Measurements from ENCODE around the gene ZNG1A.
"Not testable (repeated sequence)": the region's sequence is repeated elsewhere in the genome, so short reads cannot be mapped to it uniquely, and the experiment has no call there.

Gene ZNG1A

GRCh38 chr9:169757-170156 lies 9.1 kb downstream of the ZNG1A start:
- not testable (repeated sequence) for DNase-seq

GRCh38 chr9:159871-160270 lies 19.0 kb downstream of the ZNG1A start:
- not testable (repeated sequence) for DNase-seq

GRCh38 chr9:151173-151572 lies 27.7 kb downstream of the ZNG1A start:
- not testable (repeated sequence) for DNase-seq

GRCh38 chr9:139880-140279 lies 39.0 kb downstream of the ZNG1A start:
- DNase-seq, result not testable (repeated sequence)

GRCh38 chr9:117995-118467 lies 60.8 kb downstream of the ZNG1A start, which contains the start of gene FOXD4:
TSS of gene FOXD4 (minus strand) at chr9:118417. CDS start at chr9:118119, 298 bp downstream.
- not testable (repeated sequence) for DNase-seq

GRCh38 chr9:117144-117994 lies 61.5 kb downstream of the ZNG1A start:
- not testable (repeated sequence) for DNase-seq

GRCh38 chr9:116239-117077 lies 62.4 kb downstream of the ZNG1A start:
- DNase-seq, result not testable (repeated sequence)

GRCh38 chr9:115118-115451 lies 63.8 kb downstream of the ZNG1A start:
- not testable (repeated sequence) for DNase-seq

- DNase-seq, result not testable (repeated sequence)
Measured at GRCh38 chr9:114267-115117, 64.4 kb downstream of the ZNG1A start.

- DNase-seq, result not testable (repeated sequence)
Measured at GRCh38 chr9:113468-114266, 65.2 kb downstream of the ZNG1A start.

- not testable (repeated sequence) for DNase-seq
Measured at GRCh38 chr9:112589-113467, 66.0 kb downstream of the ZNG1A start.

GRCh38 chr9:110672-111071 lies 68.2 kb downstream of the ZNG1A start:
- DNase-seq, result not testable (repeated sequence)

- not testable (repeated sequence) for DNase-seq
Measured at GRCh38 chr9:109540-109939, 69.3 kb downstream of the ZNG1A start.

- not testable (repeated sequence) for DNase-seq
Measured at GRCh38 chr9:108742-109495, 69.9 kb downstream of the ZNG1A start.

- not testable (repeated sequence) for DNase-seq
Measured at GRCh38 chr9:105991-106390, 72.9 kb downstream of the ZNG1A start.

- not testable (repeated sequence) for DNase-seq
Measured at GRCh38 chr9:100430-100829, 78.4 kb downstream of the ZNG1A start.

- DNase-seq, result not testable (repeated sequence)
Measured at GRCh38 chr9:99867-100266, 79.0 kb downstream of the ZNG1A start.

- DNase-seq, result not testable (repeated sequence)
Measured at GRCh38 chr9:98775-99174, 80.1 kb downstream of the ZNG1A start.

GRCh38 chr9:94992-95391 lies 83.9 kb downstream of the ZNG1A start:
- not testable (repeated sequence) for DNase-seq

GRCh38 chr9:94323-94722 lies 84.5 kb downstream of the ZNG1A start:
- not testable (repeated sequence) for DNase-seq
